Activated naive CD8-positive, alpha-beta T cell treated with anti-CD3 and anti-CD28 coated beads, Interleukin-2, amount 50 U/mL, for 16 hours (primary cell): Measurements from ENCODE around the gene SLC41A1.
"Not testable (repeated sequence)": the region's sequence is repeated elsewhere in the genome, so short reads cannot be mapped to it uniquely, and the experiment has no call there.

Experiments used
- DNase-seq: peaks from one replicate; pipeline ENCODE4 v3.0.0-alpha.2; 2020; ENCODE audit warnings: low read depth, low spot score

SLC41A1 gene

DNA sequence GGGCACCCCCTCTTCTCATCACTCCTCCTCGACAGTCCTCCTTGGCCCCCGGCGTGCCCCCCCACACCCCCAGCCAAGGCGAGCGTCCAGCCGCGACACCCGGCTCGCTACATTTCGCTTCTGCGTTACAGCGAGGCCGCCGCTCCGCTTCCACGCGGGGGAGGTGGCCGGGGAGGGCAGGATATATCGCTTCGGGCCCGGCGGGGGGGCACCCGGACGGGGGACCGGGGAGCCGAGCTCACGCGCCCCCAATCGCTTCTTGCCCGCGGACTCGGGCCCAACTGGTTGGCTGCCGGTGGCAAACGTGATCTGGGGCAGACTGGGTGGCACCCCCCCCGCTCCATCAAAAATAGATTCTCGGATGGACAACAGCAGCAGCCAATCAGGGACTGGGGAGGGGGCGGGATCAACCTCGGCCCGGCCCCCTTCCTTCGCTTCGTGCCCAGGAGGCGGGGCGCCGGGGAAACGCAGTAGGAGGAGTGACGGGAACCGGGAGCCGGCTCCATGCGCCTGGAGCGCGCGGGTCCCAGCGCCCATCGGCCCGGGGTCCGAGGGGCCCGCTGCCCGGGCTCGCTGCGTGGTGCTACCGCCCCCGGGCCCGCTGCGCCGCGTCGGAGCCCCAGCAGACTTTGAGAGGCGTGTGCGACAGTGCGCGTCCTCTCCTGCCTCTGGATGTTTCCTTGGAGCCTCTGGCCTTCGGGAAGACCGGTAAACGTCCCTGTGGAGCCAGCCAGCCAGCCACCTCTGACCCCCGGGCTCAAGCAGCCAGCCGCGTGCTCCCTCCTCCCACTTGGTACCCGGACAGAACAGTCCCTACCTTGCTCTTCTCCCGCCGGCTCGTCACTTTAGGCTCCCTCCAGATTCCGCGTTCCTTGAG, at the start of gene SLC41A1:
Gene SLC41A1, minus strand, starts transcription at position 321 of the 877 bp plus-strand sequence. CDS start 2,757 bp downstream, outside the sequence.
- peak; percentile 73 for DNase-seq

DNA sequence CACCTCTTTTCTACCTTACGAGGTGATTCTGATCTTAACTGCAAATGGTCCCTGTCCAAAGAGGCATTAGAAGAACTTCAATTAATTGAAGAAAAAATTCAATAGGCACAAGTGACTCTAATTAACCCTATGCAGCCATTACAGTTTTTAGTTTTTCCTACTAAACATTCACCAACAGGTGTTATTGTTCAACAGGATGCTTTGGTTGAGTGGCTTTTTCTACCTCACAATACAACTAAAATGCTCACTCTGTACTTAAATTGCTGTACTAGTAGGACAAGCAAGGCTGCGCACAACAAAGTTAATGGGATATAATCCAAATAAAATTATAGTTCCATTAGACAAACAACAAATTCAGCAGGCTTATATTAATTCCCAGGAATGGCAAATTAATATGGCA, 48.5 kb upstream of the SLC41A1 start:
- DNase-seq, result no peak

DNA sequence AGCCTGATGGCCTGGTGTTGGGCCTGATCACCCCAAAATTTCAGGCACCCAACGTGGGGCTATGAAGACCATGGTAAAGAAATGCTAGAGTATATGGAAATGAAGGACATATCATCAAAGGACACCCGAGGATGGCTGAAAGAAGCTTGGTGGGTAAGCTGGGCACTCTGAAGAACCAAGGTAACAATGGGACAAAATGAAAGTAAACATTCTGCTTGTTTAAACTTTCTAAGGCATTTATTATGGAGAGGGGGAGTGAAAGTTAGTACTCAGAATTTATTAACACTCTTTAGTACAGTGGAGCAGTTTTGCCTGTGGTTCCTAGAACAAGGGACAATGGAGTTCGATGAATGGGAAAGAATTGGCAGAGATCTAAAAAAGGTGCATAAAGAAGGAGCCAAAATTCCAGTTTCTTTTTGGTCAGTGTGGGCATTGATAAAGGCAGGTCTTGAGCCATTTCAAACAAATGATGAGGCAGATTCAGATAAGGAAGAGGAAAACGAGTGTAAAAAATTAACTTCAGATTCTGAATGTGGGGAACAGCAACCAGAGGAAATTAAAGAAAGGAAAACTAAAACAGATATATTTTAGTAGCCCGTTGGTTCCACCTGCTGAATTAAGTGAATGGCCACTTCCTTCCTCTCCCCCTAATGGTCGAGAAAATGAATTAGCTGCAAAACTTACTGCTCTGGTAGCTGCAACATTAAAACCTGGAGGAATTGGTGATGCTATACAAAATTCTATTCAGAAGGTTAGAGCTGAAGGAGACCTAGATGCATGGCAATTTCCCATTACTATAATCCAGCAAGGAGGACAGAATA, 45.4 kb upstream of the SLC41A1 start:
- no peak for DNase-seq

DNA sequence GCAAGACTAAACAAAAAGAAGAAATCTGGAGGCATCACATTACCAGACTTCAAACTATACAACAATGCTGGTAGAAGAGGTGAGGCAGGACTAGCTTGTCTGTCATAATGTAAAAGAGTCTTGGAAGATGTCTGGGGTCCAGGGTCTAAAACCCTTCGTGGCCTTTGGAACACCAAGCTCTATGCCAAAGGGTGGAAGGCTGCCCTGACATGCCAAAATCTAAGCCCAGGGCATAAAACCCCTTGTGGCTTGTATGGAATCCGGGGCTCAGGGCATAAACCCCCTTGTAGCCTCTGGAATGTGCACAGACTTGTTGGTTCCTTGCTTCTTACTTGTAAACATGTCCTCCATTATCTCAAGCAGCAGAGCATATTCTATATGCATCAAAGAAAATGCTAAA, 44.5 kb upstream of the SLC41A1 start:
- not testable (repeated sequence) for DNase-seq

DNA sequence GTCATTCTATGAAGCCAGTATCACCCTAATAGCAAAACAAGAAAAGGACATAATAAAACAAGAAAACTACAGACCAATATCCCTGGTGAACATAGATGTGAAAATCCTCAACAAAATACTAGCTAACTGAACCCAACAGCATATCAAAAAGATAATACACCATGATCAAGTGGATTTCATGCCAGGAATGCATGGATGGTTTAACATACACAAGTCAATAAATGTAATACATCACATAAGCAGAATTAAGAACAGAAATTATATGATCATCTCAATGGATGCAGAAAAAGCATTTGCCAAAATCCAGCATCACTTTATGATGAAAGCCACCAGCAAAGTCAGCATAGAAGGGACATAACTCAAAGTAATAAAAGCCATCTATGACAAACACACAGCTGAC, 43.4 kb upstream of the SLC41A1 start:
- no peak for DNase-seq

DNA sequence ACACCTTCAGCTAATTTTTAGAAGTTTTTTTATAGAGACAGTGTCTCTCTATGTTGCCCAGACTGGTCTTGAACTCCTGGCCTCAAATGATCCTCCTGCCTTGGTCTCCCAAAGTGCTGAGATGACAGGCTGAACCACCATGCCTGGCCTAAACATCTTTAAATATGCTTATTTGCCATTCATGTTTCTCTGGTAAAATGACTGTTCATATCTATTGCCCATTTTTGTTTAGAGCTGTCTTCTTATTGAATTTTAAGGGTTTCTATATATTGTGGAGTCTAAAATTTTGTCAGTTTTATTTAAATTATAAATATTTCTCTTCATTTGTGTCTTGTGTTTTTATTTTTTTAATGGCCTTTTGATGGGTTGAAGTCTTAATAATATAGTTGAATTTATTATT, 40.0 kb upstream of the SLC41A1 start:
- DNase-seq, result no peak

DNA sequence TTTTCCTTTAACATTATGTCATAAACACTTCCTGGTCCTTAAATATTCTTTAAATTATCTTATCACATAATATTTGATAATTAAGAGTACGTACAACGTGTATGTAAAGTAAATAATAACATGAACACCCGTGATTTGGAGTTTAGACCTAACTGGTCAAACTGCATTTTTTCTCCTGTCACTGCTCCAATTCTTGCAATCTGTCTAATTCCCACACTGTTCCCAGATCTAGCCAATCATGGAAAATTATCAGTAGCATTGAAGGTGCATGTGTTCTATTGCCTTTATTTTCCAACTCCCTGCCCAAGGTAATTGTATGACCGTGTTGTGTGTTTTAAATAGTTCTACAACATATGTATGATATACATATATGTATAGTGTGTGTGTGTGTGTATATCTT, 39.0 kb upstream of the SLC41A1 start:
- DNase-seq, result no peak

DNA sequence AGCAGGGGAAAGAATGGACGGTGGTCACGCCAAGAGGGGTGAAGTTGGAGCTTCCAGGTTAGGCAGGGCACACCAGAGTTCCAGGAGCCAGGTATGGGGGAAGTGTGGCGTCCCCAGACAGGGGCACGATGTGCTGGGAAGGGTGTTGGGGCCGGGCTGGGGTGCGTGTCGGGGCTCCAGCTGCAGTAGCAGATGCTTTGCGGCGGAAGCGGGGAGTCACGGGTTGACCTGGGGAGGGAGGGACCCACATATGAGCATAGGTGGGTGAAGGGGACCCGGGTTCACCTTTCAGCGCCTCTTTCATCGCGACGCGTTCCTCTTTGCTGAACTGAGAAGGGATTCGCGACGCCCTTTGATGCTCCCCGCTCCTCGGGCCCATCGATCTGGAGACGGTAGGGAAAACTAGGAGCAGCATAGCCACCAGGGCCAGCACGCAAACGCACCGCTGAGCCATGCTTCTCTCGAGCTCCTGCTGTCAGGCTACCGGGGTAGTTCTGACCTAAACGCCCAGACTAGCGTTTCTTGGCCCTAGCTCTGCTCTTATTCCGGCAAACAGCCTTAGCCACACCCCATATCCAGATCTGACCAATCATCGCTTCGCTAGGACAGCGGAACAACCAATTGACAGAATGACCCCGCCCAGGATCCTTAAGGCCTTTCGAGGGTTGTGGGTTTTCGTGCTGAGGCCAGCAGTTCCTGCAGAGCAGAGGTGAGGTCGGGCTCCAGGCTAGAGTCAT, 36.8 kb upstream of the SLC41A1 start, which contains the start of gene PM20D1:
Gene PM20D1, minus strand, starts transcription at position 514 of the 737 bp plus-strand sequence. Its CDS starts 60 bp downstream, at position 454.
- DNase-seq, result peak; percentile 55

DNA sequence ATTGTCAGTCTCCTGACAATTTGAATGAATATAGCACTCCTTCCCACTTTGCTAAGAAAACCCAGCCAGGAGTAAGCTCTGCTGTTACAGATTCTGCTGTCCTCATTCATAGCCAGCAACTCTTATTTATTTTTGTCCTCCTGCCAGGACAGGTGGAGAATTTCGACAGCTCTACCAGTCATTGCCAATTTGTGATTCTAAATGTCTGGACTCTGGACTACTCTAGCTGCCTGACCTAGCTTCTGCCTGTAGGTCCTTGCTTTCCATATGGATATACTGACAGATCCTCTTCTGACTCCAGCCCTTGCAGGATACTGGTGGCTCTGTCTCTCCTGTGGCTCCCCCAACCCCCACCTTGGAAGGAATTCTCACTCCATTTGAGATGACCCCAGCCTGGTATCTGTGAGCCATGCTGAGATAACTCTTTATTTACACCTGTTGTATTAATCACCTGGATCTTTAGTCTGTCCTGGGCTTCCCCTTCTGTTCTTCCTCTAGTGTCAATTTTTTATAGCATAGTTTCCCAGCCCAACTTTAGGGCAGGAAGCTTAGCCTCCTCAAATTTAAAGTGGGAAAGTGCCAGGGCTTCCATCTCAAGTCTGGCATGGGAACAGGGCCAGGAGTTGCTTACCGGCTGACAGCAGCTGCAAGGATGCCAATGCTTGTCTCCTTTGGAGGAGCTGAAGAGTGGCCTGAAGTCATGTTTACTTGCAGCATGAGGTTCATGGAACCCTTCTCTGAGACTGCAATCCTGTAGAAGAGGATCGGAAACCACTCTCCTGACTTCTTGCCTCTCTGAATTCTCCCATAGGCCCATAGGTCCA, 30.2 kb upstream of the SLC41A1 start:
- no peak for DNase-seq

DNA sequence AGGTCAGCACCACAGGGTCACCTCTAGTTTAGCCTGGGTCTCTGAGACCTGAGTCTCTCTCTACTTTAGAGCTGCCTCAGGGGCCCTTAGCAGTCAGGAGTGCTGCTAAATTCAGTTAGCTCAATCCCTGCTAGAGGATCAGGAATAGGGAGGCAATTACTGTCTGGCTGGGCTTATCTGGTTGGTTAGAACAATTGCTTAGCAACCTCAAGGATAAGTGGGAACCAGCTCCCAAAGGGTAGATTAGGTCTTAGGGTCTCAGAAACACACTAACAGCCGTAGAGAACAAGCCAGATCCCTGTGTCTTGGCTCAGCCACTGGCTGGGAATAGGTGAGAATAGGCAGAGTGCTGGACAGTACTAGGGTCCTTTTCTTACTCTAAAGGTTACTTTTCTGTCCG, 29.2 kb upstream of the SLC41A1 start:
- DNase-seq, result no peak

DNA sequence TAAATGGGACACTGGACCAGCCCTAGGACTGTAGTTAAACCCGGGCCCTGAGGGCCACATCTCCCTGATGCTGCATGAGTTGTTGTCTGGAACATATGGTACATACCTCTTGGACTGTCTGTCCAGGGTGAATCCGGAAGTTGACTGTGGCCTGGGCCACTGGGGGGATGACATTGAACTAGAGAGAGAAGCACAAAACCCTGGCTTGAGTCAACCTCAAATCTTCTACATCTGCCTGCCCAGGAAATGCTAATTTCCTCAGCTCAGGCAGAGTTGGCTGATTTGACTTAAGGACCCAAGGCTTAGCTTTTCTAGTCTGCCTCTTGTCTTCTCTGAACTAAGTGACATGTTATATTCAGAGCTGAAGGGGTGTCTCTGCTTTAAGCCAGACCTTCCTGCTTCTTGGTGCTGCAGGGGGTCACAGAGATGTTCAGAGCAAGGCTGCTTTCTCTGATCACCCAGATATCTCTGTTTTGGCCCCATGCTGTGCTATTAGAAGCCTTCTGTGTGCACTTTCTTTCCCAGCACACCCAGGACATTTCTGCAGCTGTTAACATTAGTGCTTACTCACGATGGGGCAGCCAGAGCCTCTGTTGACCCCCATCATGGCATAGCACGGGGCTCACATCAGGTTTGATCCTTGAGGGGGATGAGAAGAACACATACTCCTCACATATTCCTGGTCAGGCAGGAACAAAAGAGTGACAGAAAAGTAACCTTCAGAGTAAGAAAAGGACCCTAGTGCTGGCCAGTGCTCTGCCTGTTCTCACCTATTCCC, 27.3 kb upstream of the SLC41A1 start:
- no peak for DNase-seq

DNA sequence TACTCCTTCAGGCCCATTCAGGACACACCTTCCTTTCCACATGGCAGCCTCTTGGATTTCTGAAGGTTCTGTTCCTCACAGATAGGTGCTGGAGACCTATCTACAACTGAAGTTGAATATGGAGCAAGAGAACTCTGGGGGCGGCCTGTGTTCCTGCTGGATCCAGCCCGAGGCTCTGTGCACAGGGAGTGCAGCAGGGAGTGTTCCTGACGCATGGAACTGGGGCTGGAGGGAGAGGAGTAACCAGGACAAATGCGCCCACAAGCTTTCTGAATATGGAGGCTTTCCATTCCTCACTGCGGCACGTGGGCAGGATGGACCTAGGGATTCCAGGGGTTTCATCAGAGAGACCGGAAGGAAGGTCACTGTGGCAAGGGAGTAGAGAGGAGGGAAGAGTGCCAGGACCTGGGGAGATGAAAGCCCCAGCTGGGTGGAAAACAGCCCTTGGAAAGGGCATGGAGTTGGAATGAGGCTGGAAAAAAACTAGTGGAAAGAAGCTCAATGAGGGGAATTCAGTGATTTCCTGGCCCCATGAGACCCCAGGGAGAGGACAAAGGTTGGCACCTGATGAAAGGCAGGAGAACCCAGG, 24.5 kb upstream of the SLC41A1 start:
- no peak for DNase-seq

DNA sequence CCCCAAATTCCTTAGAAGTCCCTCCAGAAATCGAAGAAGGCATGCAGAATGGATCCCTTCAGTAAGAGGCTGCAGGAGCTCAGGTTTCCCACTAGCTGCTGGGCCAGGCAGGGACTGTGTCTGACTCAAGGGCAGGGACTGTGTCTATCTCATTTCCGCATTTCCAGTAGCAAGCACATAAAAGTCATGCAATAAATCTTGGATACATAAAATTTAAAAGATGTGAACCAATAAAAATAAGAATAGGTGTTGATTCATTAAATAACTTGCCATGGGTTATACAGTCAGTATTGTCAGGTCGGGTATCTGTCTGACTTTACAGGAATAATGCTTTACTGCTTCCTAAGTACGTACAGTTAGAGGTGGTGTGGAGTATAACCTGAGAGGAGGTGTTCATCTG, 21.8 kb upstream of the SLC41A1 start:
- DNase-seq, result no peak

DNA sequence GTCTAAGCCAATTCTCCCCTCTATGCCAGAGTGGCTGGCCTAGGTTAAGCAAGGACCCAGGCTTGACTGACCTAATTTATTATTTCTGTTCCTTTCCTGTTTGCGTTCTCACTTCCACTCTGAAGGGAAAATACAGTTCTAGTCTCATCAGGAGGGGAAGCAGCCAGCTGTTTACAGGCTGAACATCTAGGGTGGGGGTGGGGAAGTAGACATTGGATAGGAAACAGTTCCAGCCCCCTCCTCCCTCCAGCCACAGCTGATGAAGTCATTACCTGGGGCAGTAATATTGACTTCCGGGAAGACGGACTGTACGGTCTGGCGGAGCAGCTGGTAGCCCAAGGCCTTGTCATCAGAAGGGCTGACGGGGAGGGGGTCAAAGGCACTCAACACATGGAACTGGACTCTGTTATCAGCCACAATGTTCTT, 19.3 kb upstream of the SLC41A1 start:
- DNase-seq, result no peak

DNA sequence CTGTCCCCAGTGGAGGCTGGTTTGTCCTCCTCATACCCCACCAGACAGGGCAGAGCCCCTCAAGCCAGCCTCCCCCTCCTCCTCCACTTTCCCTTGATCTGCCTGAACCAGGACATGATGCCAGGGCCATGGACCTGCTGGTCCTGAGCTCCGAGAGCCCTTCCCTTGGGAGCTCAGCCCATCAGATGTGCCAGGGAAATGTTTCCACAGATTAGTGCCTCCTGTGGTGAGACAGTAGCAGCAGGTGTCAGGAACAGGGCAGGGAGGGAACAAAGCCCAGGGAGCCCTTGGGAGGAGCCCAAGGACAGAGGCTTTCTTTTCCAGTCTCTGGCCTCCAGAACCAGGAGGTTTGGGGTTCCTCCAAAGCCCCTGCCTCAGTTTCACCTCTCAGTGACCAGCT, 14.6 kb upstream of the SLC41A1 start:
- no peak for DNase-seq

DNA sequence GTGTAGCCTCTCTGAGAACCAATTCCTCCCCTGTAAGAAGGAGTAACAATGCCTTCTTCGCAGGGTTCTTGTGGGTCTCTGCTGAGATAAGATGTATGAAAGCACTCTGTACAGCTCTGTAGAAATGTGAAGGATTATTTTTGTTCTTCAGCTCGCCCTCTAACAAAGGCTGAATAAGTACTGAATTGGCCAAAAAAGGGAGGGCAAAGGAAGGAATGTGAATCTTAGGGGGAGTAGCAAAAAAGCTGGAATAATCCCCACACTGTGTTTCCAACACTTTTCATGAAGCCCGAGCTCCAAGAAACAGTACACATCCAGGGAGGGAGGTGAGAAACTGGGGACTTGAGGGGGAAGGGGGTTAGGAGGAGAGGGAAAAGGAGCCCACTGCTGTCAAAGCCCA, 14.0 kb upstream of the SLC41A1 start:
- DNase-seq, result no peak

DNA sequence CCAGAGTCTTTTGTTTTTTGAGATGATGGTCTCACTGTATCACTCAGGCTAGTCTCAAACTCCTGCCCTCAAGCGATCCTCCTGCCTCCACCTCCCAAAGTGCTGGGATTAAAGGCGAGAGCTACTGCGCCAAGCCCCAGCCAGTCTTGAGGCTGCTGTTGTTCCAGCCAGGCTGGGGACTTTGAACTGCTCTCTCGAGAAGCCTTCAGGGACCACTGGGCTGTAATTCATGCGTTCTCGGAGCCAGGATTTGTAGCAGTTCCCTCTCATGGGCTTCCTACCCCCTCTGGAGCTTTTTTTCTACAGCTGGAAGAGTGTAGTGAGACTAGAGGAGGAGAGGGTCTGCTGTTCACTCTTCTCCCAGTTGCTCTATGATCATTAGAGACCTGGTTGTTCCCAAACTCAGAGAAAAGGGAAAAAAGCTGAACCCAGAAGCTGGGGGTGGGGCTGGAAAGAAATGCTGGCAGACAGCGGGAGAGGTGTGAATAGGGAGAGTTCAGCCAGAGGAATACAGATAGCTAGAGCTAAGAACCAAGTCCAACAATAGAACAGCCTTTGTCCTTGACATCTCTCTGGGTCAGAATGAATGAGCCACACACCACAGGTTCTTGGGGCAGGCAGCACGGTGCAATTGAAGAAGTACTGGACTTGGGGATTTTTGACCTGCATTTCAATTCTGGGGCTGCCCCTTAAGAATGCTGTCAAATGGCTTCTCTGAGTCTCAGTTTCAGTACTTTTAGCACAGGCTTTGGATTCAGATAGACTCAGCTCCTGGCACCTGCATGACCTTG, 13.2 kb upstream of the SLC41A1 start:
- no peak for DNase-seq

DNA sequence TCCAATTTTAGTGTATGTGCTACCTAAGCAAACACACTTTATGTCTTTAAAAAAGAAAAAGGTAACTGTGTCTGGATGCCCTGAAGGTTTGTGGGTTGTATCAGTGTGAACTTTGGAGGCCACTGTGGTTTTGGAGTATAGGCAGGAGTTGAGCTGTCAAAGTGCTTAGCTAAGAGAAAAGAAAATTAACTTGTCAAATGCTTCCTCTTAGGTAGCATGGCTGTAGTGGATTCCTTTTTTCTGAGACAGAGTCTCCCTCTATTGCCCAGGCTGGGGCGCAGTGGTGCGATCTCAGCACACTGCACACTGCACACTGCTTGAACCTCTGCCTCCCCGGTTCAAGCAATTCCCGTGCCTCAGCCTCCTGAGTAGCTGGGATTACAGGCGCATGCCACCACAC, 11.2 kb upstream of the SLC41A1 start:
- DNase-seq, result no peak

DNA sequence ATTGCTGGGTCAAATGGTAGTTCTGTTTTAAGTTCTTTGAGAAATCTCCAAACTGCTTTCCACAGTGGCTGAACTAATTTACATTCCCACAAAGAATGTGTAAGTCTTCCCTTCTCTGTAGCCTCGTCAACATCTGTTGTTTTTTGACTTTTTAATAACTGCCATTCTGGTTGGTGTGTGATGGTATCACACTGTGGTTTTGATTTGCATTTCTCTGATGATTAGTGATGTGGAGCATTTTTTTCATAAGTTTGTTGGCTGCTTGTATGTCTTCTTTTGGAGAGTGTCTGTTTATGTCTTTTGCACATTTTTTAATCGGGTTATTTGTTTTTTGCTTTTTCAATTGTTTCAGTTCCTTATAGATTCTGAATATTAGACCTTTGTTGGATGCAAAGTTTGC, 10.3 kb upstream of the SLC41A1 start:
- DNase-seq, result not testable (repeated sequence)
